Astrocyte (in vitro differentiated cells and primary cell): ENCODE results near the gene CR2. TPM values are rescaled to one million over a fixed set of nuclear protein-coding genes. Genes with fewer than 3 reads are reported as not detected.
A peak's percentile ranks its signal among the peaks of the same experiment; 100 is the strongest.

Source experiments
- DNase-seq: peaks from one replicate; pipeline ENCODE4 v3.0.0-alpha.2; 2010; ENCODE audit warnings: low read depth
- FAIRE-seq: peaks from 2 replicates; lab custom pipeline; 2011; peaks lifted over from hg19 to GRCh38; lab: Jason Lieb, UNC
- H2AFZ ChIP-seq: 2 replicates; pipeline ENCODE4 v1.6.0; 2012; ENCODE audit warnings: low read depth, low read length, inconsistent platforms
- H3K27ac ChIP-seq: 2 replicates; pipeline ENCODE4 v1.5.1; 2011; ENCODE audit warnings: low read depth, low read length, inconsistent platforms
- H3K27me3 ChIP-seq: 2 replicates; pipeline ENCODE4 v1.6.0; 2011; ENCODE audit warnings: low read length, inconsistent platforms; ENCODE audit not compliant: insufficient read depth
- H3K36me3 ChIP-seq: 2 replicates; pipeline ENCODE4 v1.5.1; 2011; ENCODE audit warnings: low read length, inconsistent platforms; ENCODE audit not compliant: insufficient read depth
- H3K4me1 ChIP-seq: 2 replicates; pipeline ENCODE4 v1.5.1; 2011; ENCODE audit warnings: low read length, inconsistent platforms; ENCODE audit not compliant: insufficient read depth
- H3K4me2 ChIP-seq: 2 replicates; pipeline ENCODE4 v1.6.0; 2012; ENCODE audit warnings: low read length, inconsistent platforms
- H3K4me3 ChIP-seq: 2 replicates; pipeline ENCODE4 v1.5.1; 2011; ENCODE audit warnings: low read depth, mild to moderate bottlenecking, low read length, inconsistent platforms; ENCODE audit not compliant: insufficient read depth
- H3K79me2 ChIP-seq: 2 replicates; pipeline ENCODE4 v1.6.0; 2012; ENCODE audit warnings: mild to moderate bottlenecking, low read length, inconsistent platforms; ENCODE audit not compliant: insufficient read depth
- H3K9ac ChIP-seq: 2 replicates; pipeline ENCODE4 v1.6.0; 2012; ENCODE audit warnings: mild to moderate bottlenecking, low read length, inconsistent platforms
- H3K9me3 ChIP-seq: 2 replicates; pipeline ENCODE4 v1.5.1; 2012; ENCODE audit warnings: low read depth, mild to moderate bottlenecking, low read length, inconsistent platforms; ENCODE audit not compliant: insufficient read depth
- H4K20me1 ChIP-seq: 2 replicates; pipeline ENCODE4 v1.6.0; 2012; ENCODE audit warnings: low read length, inconsistent platforms; ENCODE audit not compliant: insufficient read depth
- H3K27ac Mint-ChIP-seq: one replicate; pipeline ENCODE4 v1.8.0; 2021; ENCODE audit warnings: mild to moderate bottlenecking, mixed read lengths; ENCODE audit not compliant: unreplicated experiment
- H3K27me3 Mint-ChIP-seq: one replicate; pipeline ENCODE4 v1.8.0; 2021; ENCODE audit warnings: low read depth, mixed read lengths; ENCODE audit not compliant: unreplicated experiment
- H3K36me3 Mint-ChIP-seq: one replicate; pipeline ENCODE4 v1.8.0; 2021; ENCODE audit warnings: low read depth, mixed read lengths; ENCODE audit not compliant: unreplicated experiment
- H3K4me1 Mint-ChIP-seq: one replicate; pipeline ENCODE4 v1.8.0; 2021; ENCODE audit warnings: low read depth, mixed read lengths; ENCODE audit not compliant: unreplicated experiment
- H3K4me3 Mint-ChIP-seq: one replicate; pipeline ENCODE4 v1.8.0; 2021; ENCODE audit warnings: mild to moderate bottlenecking, moderate library complexity, mixed read lengths; ENCODE audit not compliant: unreplicated experiment
- H3K9me3 Mint-ChIP-seq: one replicate; pipeline ENCODE4 v1.8.0; 2021; ENCODE audit warnings: mild to moderate bottlenecking, mixed read lengths; ENCODE audit not compliant: unreplicated experiment
- CTCF ChIP-seq: IDR thresholded peaks from 2 replicates; pipeline ENCODE4 v1.5.1; 2011; ENCODE audit warnings: low read depth, mild to moderate bottlenecking, inconsistent platforms, low read length, moderate library complexity; ENCODE audit not compliant: insufficient read depth
- EZH2 ChIP-seq: IDR thresholded peaks from 2 replicates; pipeline ENCODE4 v1.6.1; 2012; ENCODE audit warnings: mild to moderate bottlenecking, low read length, inconsistent platforms; ENCODE audit not compliant: insufficient read depth
- total RNA-seq: library from RNA; stranded (reverse); gene quantifications from 2 replicates; pipeline ENCODE4 v1.2.1, GENCODE V29; 2021

The CR2 gene
- total RNA-seq, 1 donor from 2014 or later, result 0.09 TPM

GRCh38 chr1:207424570-207425131, 29.5 kb upstream of the CR2 start:
- TF ChIP-seq EZH2, result no peak
- no peak for TF ChIP-seq CTCF
- Mint-ChIP-seq H3K4me3 (no peak overlapping the region), H3K9me3 (peaks cover 14% of the 10 kb centered on the region), H3K27me3 (peaks cover 4% of the 10 kb centered on the region), H3K4me1 (peaks cover 10% of the 10 kb centered on the region), H3K27ac (no peak overlapping the region), H3K36me3 (no peaks in the 10 kb centered on the region)
- H3K36me3 ChIP-seq, result no peaks in the 10 kb centered on the region
- DNase-seq (no peak), FAIRE-seq (no peak)
- no peaks in the 10 kb centered on the region for H3K27me3 ChIP-seq
- no peak overlapping the region for H3K27ac ChIP-seq
- H3K79me2 ChIP-seq, result no peaks in the 10 kb centered on the region
- H2AFZ ChIP-seq, result no peak overlapping the region
- no peaks in the 10 kb centered on the region for H3K4me1 ChIP-seq
- no peaks in the 10 kb centered on the region for H3K9me3 ChIP-seq
- H3K9ac ChIP-seq, result no peak overlapping the region
- no peak overlapping the region for H3K4me3 ChIP-seq
- no peaks in the 10 kb centered on the region for H4K20me1 ChIP-seq
- no peak overlapping the region for H3K4me2 ChIP-seq

- H3K4me2 ChIP-seq, result no peak overlapping the region
- Mint-ChIP-seq H3K27ac (peak overlapping the region; percentile 51), H3K27me3 (peaks cover 4% of the 10 kb centered on the region), H3K4me1 (peaks cover 10% of the 10 kb centered on the region), H3K9me3 (peaks cover 8% of the 10 kb centered on the region), H3K36me3 (no peaks in the 10 kb centered on the region), H3K4me3 (no peak overlapping the region)
- no peaks in the 10 kb centered on the region for H3K4me1 ChIP-seq
- FAIRE-seq (no peak), DNase-seq (no peak)
- no peak overlapping the region for H2AFZ ChIP-seq
- H3K9me3 ChIP-seq, result no peaks in the 10 kb centered on the region
- H3K27ac ChIP-seq, result no peak overlapping the region
- no peak for TF ChIP-seq CTCF
- no peak for TF ChIP-seq EZH2
- no peak overlapping the region for H3K9ac ChIP-seq
- H3K27me3 ChIP-seq, result no peaks in the 10 kb centered on the region
- H3K79me2 ChIP-seq, result no peaks in the 10 kb centered on the region
- H4K20me1 ChIP-seq, result no peaks in the 10 kb centered on the region
- no peaks in the 10 kb centered on the region for H3K36me3 ChIP-seq
- H3K4me3 ChIP-seq, result no peak overlapping the region
These were observed 26.1 kb upstream of the CR2 start for GRCh38 chr1:207427832-207428585.

- H4K20me1 ChIP-seq, result no peaks in the 10 kb centered on the region
- no peak overlapping the region for H2AFZ ChIP-seq
- no peak overlapping the region for H3K9ac ChIP-seq
- Mint-ChIP-seq H3K4me3 (no peak overlapping the region), H3K27ac (no peak overlapping the region), H3K36me3 (no peaks in the 10 kb centered on the region), H3K4me1 (peaks cover 10% of the 10 kb centered on the region), H3K9me3 (peaks cover 8% of the 10 kb centered on the region), H3K27me3 (peaks cover 4% of the 10 kb centered on the region)
- no peaks in the 10 kb centered on the region for H3K36me3 ChIP-seq
- H3K9me3 ChIP-seq, result no peaks in the 10 kb centered on the region
- H3K79me2 ChIP-seq, result no peaks in the 10 kb centered on the region
- no peak overlapping the region for H3K27ac ChIP-seq
- DNase-seq (no peak), FAIRE-seq (no peak)
- H3K4me1 ChIP-seq, result no peaks in the 10 kb centered on the region
- H3K27me3 ChIP-seq, result no peaks in the 10 kb centered on the region
- no peak overlapping the region for H3K4me3 ChIP-seq
- TF ChIP-seq CTCF (no peak), EZH2 (no peak)
- no peak overlapping the region for H3K4me2 ChIP-seq
These were observed 25.3 kb upstream of the CR2 start for GRCh38 chr1:207428783-207429182.
